T follicular helper cell (primary cell): ENCODE measurements around the gene LKAAEAR1.
"Not testable (repeated sequence)": the region's sequence is repeated elsewhere in the genome, so short reads cannot be mapped to it uniquely, and the experiment has no call there.

Experiments
- DNase-seq: peaks from one replicate; pipeline ENCODE4 v3.0.0-alpha.2; 2020; ENCODE audit warnings: low read depth

Gene LKAAEAR1

GRCh38 chr20:64099086-64099786 is 15.0 kb upstream of the LKAAEAR1 start:
- DNase-seq = no peak

- DNase-seq = no peak
Measured at GRCh38 chr20:64098471-64099013, 14.3 kb upstream of the LKAAEAR1 start.

GRCh38 chr20:64096535-64096934 is 12.3 kb upstream of the LKAAEAR1 start:
- no peak for DNase-seq

GRCh38 chr20:64095927-64096326 is 11.7 kb upstream of the LKAAEAR1 start:
- DNase-seq = no peak

- DNase-seq = no peak
Measured at GRCh38 chr20:64095455-64095854, 11.3 kb upstream of the LKAAEAR1 start.

- no peak for DNase-seq
Measured at GRCh38 chr20:64093013-64093503, 8.9 kb upstream of the LKAAEAR1 start.

- DNase-seq = no peak
Measured at GRCh38 chr20:64092258-64093012, 8.2 kb upstream of the LKAAEAR1 start.

GRCh38 chr20:64091770-64092169 is 7.6 kb upstream of the LKAAEAR1 start:
- no peak for DNase-seq

- no peak for DNase-seq
Measured at GRCh38 chr20:64091340-64091739, 7.1 kb upstream of the LKAAEAR1 start.

GRCh38 chr20:64090165-64090564 is 6.0 kb upstream of the LKAAEAR1 start:
- no peak for DNase-seq

- DNase-seq = not testable (repeated sequence)
Measured at GRCh38 chr20:64088586-64088985, 4.4 kb upstream of the LKAAEAR1 start.

- not testable (repeated sequence) for DNase-seq
Measured at GRCh38 chr20:64087226-64087825, 3.1 kb upstream of the LKAAEAR1 start.

- no peak for DNase-seq
Measured at GRCh38 chr20:64086801-64087200, 2.6 kb upstream of the LKAAEAR1 start.

- no peak for DNase-seq
Measured at GRCh38 chr20:64084685-64085152, 521 bp upstream of the LKAAEAR1 start.

GRCh38 chr20:64083378-64083803 is 807 bp downstream of the LKAAEAR1 start:
- DNase-seq = peak; percentile 45

- DNase-seq = no peak
Measured at GRCh38 chr20:64082820-64083377, 1.3 kb downstream of the LKAAEAR1 start.

- DNase-seq = no peak
Measured at GRCh38 chr20:64082126-64082731, 2.0 kb downstream of the LKAAEAR1 start.

- DNase-seq = no peak
Measured at GRCh38 chr20:64081624-64081964, 2.6 kb downstream of the LKAAEAR1 start.

- DNase-seq = no peak
Measured at GRCh38 chr20:64080813-64081623, 3.2 kb downstream of the LKAAEAR1 start.

GRCh38 chr20:64080013-64080812 is 4.0 kb downstream of the LKAAEAR1 start, which contains the start of gene OPRL1:
Gene OPRL1 (plus strand): TSS chr20:64080082. CDS start chr20:64092721, 12,639 bp downstream.
- peak; percentile 49 for DNase-seq
